ENCODE data around the gene PNPLA7. TPM values are rescaled to one million over a fixed set of nuclear protein-coding genes. Genes with fewer than 3 reads are reported as not detected.

The PNPLA7 gene
- total RNA-seq, 1 donor from 2014 or later: 7.2 TPM

GRCh38 chr9:137580954-137581322, 30.7 kb upstream of the PNPLA7 start:
- peaks cover 16% of the 10 kb centered on the region for H3K36me3 Mint-ChIP-seq (ENCODE audit: unreplicated experiment)
- H3K4me3 Mint-ChIP-seq (ENCODE audit: unreplicated experiment): no peak overlapping the region
- no peaks in the 10 kb centered on the region for H3K9me3 Mint-ChIP-seq (ENCODE audit: unreplicated experiment)
- no peak overlapping the region for H3K27ac Mint-ChIP-seq (ENCODE audit: unreplicated experiment)
- TF ChIP-seq CTCF (IDR thresholded peaks at IDR 0.05): no peak
- H3K4me1 Mint-ChIP-seq (ENCODE audit: unreplicated experiment): peaks cover 22% of the 10 kb centered on the region
- no peaks in the 10 kb centered on the region for H3K27me3 Mint-ChIP-seq (ENCODE audit: unreplicated experiment)
- DNase-seq (ENCODE audit: extremely low spot score, unreplicated experiment): no peak

GRCh38 chr9:137580209-137580953, 30.2 kb upstream of the PNPLA7 start:
- H3K27ac Mint-ChIP-seq (ENCODE audit: unreplicated experiment): no peak overlapping the region

GRCh38 chr9:137579259-137579604, 29.0 kb upstream of the PNPLA7 start:
- DNase-seq (ENCODE audit: extremely low spot score, unreplicated experiment): no peak
- no peaks in the 10 kb centered on the region for H3K9me3 Mint-ChIP-seq (ENCODE audit: unreplicated experiment)
- peaks cover 29% of the 10 kb centered on the region for H3K4me1 Mint-ChIP-seq (ENCODE audit: unreplicated experiment)
- peak overlapping the region; percentile 76 for H3K27ac Mint-ChIP-seq (ENCODE audit: unreplicated experiment)
- H3K4me3 Mint-ChIP-seq (ENCODE audit: unreplicated experiment): peak overlapping the region; percentile 79
- no peaks in the 10 kb centered on the region for H3K27me3 Mint-ChIP-seq (ENCODE audit: unreplicated experiment)
- peaks cover 27% of the 10 kb centered on the region for H3K36me3 Mint-ChIP-seq (ENCODE audit: unreplicated experiment)
- no peak for TF ChIP-seq CTCF (IDR thresholded peaks at IDR 0.05)

More at GRCh38 chr9:137580209-137580953, 30.2 kb upstream of the PNPLA7 start:
- DNase-seq (ENCODE audit: extremely low spot score, unreplicated experiment): no peak
- Mint-ChIP-seq H3K4me3 (ENCODE audit: unreplicated experiment) (no peak overlapping the region), H3K36me3 (ENCODE audit: unreplicated experiment) (peaks cover 21% of the 10 kb centered on the region), H3K4me1 (ENCODE audit: unreplicated experiment) (peaks cover 28% of the 10 kb centered on the region), H3K27me3 (ENCODE audit: unreplicated experiment) (no peaks in the 10 kb centered on the region), H3K9me3 (ENCODE audit: unreplicated experiment) (no peaks in the 10 kb centered on the region)
- TF ChIP-seq CTCF (IDR thresholded peaks at IDR 0.05): no peak

- Mint-ChIP-seq H3K4me3 (ENCODE audit: unreplicated experiment) (peak within 1 kb of the TSS; percentile 79), H3K36me3 (ENCODE audit: unreplicated experiment) (peaks cover 30% of the 10 kb centered on the region), H3K27me3 (ENCODE audit: unreplicated experiment) (no peaks in the 10 kb centered on the region), H3K27ac (ENCODE audit: unreplicated experiment) (peak within 1 kb of the TSS; percentile 76), H3K9me3 (ENCODE audit: unreplicated experiment) (no peaks in the 10 kb centered on the region), H3K4me1 (ENCODE audit: unreplicated experiment) (peaks cover 29% of the 10 kb centered on the region)
- peak; percentile 98 for TF ChIP-seq CTCF (IDR thresholded peaks at IDR 0.05)
- DNase-seq (ENCODE audit: extremely low spot score, unreplicated experiment): peak; percentile 98
These were observed 28.5 kb upstream of the PNPLA7 start, which contains the start of gene DPH7 for GRCh38 chr9:137578518-137579258. Gene DPH7, minus strand, starts transcription at chr9:137578925. Its CDS starts 148 bp downstream, at chr9:137578777.
